ENCODE data around the gene KLKB1. TPM values are rescaled to one million over a fixed set of nuclear protein-coding genes. Genes with fewer than 3 reads are reported as not detected.

The KLKB1 gene
- total and polyA plus RNA-seq, 9 donors: 0.18 to 1.8 (median 0.60) TPM

DNA sequence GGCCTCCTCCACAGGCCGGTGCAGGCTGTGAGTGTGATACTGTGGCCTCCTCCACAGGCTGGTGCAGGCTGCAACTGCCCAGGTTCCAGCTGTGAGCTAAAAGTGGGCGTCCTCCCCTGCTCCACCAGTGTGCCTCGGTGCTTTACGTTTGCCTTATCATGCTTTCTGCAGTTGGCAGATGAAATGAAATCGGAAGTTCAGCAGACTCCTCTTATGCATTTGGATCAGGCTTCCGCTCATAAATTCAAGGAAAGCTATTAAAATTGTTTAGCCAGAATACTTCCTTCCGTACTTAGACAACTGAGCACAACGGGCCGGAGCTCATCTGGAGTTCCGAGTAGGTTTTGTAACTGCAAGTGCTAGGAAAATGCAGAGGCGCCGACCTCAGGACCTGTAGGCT, 23.9 kb upstream of the KLKB1 start:
- Histone ChIP-seq H3K27me3 (no peaks in the 10 kb centered on the region), H3K9me3 (no peaks in the 10 kb centered on the region), H3K4me3 (no peak overlapping the region), H3K36me3 (no peaks in the 10 kb centered on the region), H3K27ac (peak overlapping the region in 1 of 2 donors; percentile 62), H3K4me1 (ENCODE audit: insufficient read depth) (peaks cover 5% of the 10 kb centered on the region)
- no peak for TF ChIP-seq EP300 (IDR thresholded peaks at IDR 0.05)
- TF ChIP-seq, protein P1, sequence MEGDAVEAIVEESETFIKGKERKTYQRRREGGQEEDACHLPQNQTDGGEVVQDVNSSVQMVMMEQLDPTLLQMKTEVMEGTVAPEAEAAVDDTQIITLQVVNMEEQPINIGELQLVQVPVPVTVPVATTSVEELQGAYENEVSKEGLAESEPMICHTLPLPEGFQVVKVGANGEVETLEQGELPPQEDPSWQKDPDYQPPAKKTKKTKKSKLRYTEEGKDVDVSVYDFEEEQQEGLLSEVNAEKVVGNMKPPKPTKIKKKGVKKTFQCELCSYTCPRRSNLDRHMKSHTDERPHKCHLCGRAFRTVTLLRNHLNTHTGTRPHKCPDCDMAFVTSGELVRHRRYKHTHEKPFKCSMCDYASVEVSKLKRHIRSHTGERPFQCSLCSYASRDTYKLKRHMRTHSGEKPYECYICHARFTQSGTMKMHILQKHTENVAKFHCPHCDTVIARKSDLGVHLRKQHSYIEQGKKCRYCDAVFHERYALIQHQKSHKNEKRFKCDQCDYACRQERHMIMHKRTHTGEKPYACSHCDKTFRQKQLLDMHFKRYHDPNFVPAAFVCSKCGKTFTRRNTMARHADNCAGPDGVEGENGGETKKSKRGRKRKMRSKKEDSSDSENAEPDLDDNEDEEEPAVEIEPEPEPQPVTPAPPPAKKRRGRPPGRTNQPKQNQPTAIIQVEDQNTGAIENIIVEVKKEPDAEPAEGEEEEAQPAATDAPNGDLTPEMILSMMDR (IDR thresholded peaks at IDR 0.05): no peak
- intact Hi-C loops (cut with DNase I): no loop called here
- WGBS, 3 donors: 6 to 12% (median 8%) methylated on average over 12 of the region's 12 CpGs
- peak in 1 of 5 donors; percentile 32 for DNase-seq

DNA sequence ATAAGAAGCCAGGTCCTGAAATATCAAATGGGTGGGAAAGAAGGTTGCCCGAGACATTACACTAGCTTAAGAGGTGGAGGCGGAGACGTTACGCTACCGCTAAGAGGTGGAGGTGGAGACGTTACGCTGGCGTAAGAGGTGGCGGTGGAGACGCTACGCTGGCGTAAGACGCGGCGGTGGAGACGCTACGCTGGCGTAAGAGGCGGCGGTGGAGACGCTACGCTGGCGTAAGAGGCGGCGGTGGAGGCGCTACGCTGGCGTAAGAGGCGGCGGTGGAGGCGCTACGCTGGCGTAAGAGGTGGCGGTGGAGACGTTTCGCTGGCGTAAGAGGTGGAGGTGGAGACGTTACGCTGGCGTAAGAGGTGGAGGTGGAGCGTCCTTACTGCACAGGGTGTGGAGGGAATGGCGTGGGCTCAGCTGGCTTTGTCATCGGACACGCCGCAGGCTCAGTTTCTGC, 23.2 kb upstream of the KLKB1 start:
- intact Hi-C loops (cut with DNase I): no loop called here

DNA sequence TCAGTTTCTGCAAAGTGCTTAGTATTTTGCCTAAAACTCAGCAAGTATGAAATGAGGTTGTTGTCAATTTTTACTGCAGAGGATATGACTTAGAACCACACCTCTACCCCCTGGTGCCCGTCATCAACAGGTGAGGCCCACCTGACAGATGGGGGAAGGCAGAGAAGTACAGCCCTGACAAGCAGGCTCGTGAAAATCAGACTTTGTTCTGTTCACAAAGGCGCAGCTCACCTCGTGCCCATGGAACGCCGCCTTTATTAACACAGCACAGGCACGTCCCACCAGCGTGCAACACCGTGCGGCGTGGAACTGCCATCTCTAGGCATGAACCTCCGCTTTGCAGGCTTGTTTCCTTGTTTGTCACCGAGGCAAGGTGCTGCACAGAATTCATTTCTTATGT, 22.6 kb upstream of the KLKB1 start:
- H3K27ac ChIP-seq: peak overlapping the region in 1 of 2 donors; percentile 62
- H3K9me3 ChIP-seq: no peaks in the 10 kb centered on the region
- H3K27me3 ChIP-seq: no peaks in the 10 kb centered on the region
- H3K36me3 ChIP-seq: no peaks in the 10 kb centered on the region
- H3K4me3 ChIP-seq: peak overlapping the region; percentile 6
- TF ChIP-seq, protein P1 (IDR thresholded peaks at IDR 0.05): no peak
- TF ChIP-seq POLR2A (IDR thresholded peaks at IDR 0.05): no peak
- H3K4me1 ChIP-seq (ENCODE audit: insufficient read depth): peaks cover 5% of the 10 kb centered on the region
- 74 to 93% (median 77%) methylated on average over 13 of the region's 13 CpGs for WGBS, 3 donors
- no peak for DNase-seq
- intact Hi-C loops (cut with DNase I): no loop called here

More for the DNA sequence above, 23.2 kb upstream of the KLKB1 start:
- Histone ChIP-seq H3K27me3 (no peaks in the 10 kb centered on the region), H3K9me3 (no peaks in the 10 kb centered on the region), H3K4me1 (ENCODE audit: insufficient read depth) (peaks cover 5% of the 10 kb centered on the region), H3K4me3 (peak overlapping the region; percentile 6), H3K27ac (peak overlapping the region in 1 of 2 donors; percentile 62), H3K36me3 (no peaks in the 10 kb centered on the region)
- TF ChIP-seq, protein P1 (IDR thresholded peaks at IDR 0.05): no peak
- no peak for TF ChIP-seq POLR2A (IDR thresholded peaks at IDR 0.05)
- no peak for TF ChIP-seq EP300 (IDR thresholded peaks at IDR 0.05)
- DNase-seq: peak in 2 of 5 donors; percentile 60 to 69
- WGBS, 3 donors: 48 to 79% (median 64%) methylated on average over 45 of the region's 45 CpGs

DNA sequence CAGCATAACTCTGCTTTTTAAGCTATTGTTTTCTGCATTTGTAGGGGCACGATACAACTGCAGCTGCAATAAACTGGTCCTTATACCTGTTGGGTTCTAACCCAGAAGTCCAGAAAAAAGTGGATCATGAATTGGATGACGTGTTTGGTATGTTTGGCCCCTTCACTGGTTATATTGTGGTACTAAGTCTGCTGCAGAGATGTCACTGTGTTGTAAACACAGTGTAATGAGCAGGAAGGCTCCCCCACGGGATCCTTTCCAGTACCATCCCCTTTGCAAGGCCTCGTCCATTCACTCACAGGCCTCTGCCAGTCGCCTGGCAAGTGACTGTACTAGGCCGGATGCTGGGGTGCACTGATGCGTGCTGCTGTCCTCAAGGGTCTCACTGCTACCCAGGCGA, 22.2 kb upstream of the KLKB1 start:
- Histone ChIP-seq H3K4me3 (no peak overlapping the region), H3K27ac (no peak overlapping the region)
- 82 to 95% (median 85%) methylated on average over 8 of the region's 8 CpGs for WGBS, 3 donors

More for the DNA sequence above, 22.2 kb upstream of the KLKB1 start:
- intact Hi-C loops (cut with DNase I): no loop called here
- Histone ChIP-seq H3K9me3 (no peaks in the 10 kb centered on the region), H3K4me1 (ENCODE audit: insufficient read depth) (peaks cover 5% of the 10 kb centered on the region), H3K27me3 (no peaks in the 10 kb centered on the region), H3K36me3 (no peaks in the 10 kb centered on the region)
- TF ChIP-seq EP300 (IDR thresholded peaks at IDR 0.05): no peak
- no peak for TF ChIP-seq POLR2A (IDR thresholded peaks at IDR 0.05)
- TF ChIP-seq, protein P1 (IDR thresholded peaks at IDR 0.05): no peak
- no peak for DNase-seq
